Activated CD8-positive, alpha-beta memory T cell treated with anti-CD3 and anti-CD28 coated beads, Interleukin-2, amount 10 ng/mL, durations not matched to agents 7 days and 5 days (primary cell): ENCODE data around the gene GALNT12. TPM values are rescaled to one million over a fixed set of nuclear protein-coding genes. Genes with fewer than 3 reads are reported as not detected.

Experiments used
- ATAC-seq: fragments of 150-1000 bp; cut with Tn5 transposase; one replicate; pipeline ENCODE4 v1.10.0; 2021; ENCODE audit warnings: moderate library complexity
- CTCF ChIA-PET: fragments of 350-600 bp; sonication (Branson Sonifier 250); formaldehyde crosslinking; loops from one replicate; lab custom pipeline; 2021; ENCODE audit warnings: antibody characterized with exemption; lab: Charles Lee
- DNase-seq: peaks from one replicate; pipeline ENCODE4 v3.0.0-alpha.2; 2020
- H3K27ac Mint-ChIP-seq: one replicate; pipeline ENCODE4 v1.8.0; 2021; ENCODE audit warnings: mild to moderate bottlenecking, mixed read lengths
- H3K27me3 Mint-ChIP-seq: one replicate; pipeline ENCODE4 v1.8.0; 2021; ENCODE audit warnings: mixed read lengths
- H3K36me3 Mint-ChIP-seq: one replicate; pipeline ENCODE4 v1.8.0; 2021; ENCODE audit warnings: mild to moderate bottlenecking, mixed read lengths
- H3K4me1 Mint-ChIP-seq: one replicate; pipeline ENCODE4 v1.8.0; 2021; ENCODE audit warnings: mixed read lengths
- H3K4me3 Mint-ChIP-seq: one replicate; pipeline ENCODE4 v1.8.0; 2021; ENCODE audit warnings: mild to moderate bottlenecking, moderate library complexity, mixed read lengths
- H3K9me3 Mint-ChIP-seq: one replicate; pipeline ENCODE4 v1.8.0; 2022; ENCODE audit warnings: low read depth, mixed read lengths
- total RNA-seq, 2 experiments: library from RNA; stranded (reverse); gene quantifications; one replicate each; pipeline ENCODE4 v1.2.3, GENCODE V29; 2021

GALNT12 gene
- total RNA-seq, 2 experiments from 2014 or later: 3.5 to 9.9 TPM

- Mint-ChIP-seq H3K27me3 (no peaks in the 10 kb centered on the region), H3K4me1 (peaks cover 8% of the 10 kb centered on the region), H3K36me3 (no peaks in the 10 kb centered on the region), H3K4me3 (no peak overlapping the region), H3K9me3 (no peaks in the 10 kb centered on the region), H3K27ac (no peak overlapping the region)
- ATAC-seq (no peak), DNase-seq (peak; percentile 14)
- CTCF ChIA-PET: no interaction called here
Observed at GRCh38 chr9:98786750-98787510, 20.5 kb upstream of the GALNT12 start.

DNA sequence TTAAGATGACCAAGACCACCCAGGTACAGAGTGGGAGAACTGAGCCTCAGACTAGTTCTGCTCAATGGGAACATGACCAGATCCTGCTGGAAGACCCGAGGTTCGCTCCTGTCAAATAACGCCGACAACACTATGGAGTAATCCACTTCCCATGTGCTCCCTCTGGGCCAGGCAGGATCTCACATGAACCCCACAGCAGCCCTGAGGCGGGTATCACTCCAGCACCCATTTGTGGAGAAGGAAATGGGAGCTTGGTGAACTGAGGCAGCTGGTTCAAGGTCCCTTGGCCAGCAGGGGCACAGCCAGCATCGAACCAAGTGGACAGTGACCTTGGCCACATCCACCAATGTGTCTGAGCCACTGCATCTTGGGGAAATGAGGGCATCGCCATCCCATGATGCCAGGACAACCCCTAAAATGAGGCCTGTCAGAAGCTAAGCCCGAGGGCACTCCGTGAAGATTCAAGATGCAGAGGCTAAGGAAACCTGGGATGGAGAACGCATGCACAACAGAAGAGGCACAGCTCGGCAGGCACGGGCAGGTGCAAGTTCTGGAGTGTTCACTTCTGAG, 19.6 kb upstream of the GALNT12 start:
- Mint-ChIP-seq H3K4me1 (peaks cover 9% of the 10 kb centered on the region), H3K4me3 (no peak overlapping the region), H3K27ac (no peak overlapping the region), H3K27me3 (no peaks in the 10 kb centered on the region), H3K36me3 (no peaks in the 10 kb centered on the region), H3K9me3 (no peaks in the 10 kb centered on the region)
- DNase-seq (peak; percentile 31), ATAC-seq (no peak)
- CTCF ChIA-PET: interaction anchor here (1.3 to 1.5 kb wide), 3 partner anchors 9 to 13 kb away, joined by 3 to 4 read pairs (median 3); no protein-coding TSS in a partner anchor

GRCh38 chr9:98789483-98790133, 17.9 kb upstream of the GALNT12 start:
- CTCF ChIA-PET: interaction anchor here (1.5 to 2.1 kb wide), 2 partner anchors 11 to 14 kb away, joined by 3 to 10 read pairs; no protein-coding TSS in a partner anchor
- no peaks in the 10 kb centered on the region for H3K36me3 Mint-ChIP-seq
- DNase-seq: no peak

GRCh38 chr9:98790134-98790841, 17.2 kb upstream of the GALNT12 start:
- no peaks in the 10 kb centered on the region for H3K9me3 Mint-ChIP-seq

More at GRCh38 chr9:98789483-98790133, 17.9 kb upstream of the GALNT12 start:
- H3K27ac Mint-ChIP-seq: no peak overlapping the region
- no peaks in the 10 kb centered on the region for H3K9me3 Mint-ChIP-seq
- no peak overlapping the region for H3K4me3 Mint-ChIP-seq
- H3K27me3 Mint-ChIP-seq: no peaks in the 10 kb centered on the region
- ATAC-seq: no peak
- H3K4me1 Mint-ChIP-seq: peaks cover 9% of the 10 kb centered on the region

GRCh38 chr9:98790842-98791607, 16.4 kb upstream of the GALNT12 start:
- Mint-ChIP-seq H3K36me3 (no peaks in the 10 kb centered on the region), H3K9me3 (no peaks in the 10 kb centered on the region), H3K27ac (no peak overlapping the region), H3K4me1 (peaks cover 16% of the 10 kb centered on the region), H3K27me3 (peaks cover 6% of the 10 kb centered on the region), H3K4me3 (no peak overlapping the region)
- CTCF ChIA-PET: interaction anchor here (0.7 to 3.5 kb wide), 7 partner anchors 9 to 733 kb away, joined by 3 to 17 read pairs (median 4); partner anchors contain the start of gene GALNT12
- DNase-seq (peak; percentile 76), ATAC-seq (peak; percentile 72)

More at GRCh38 chr9:98790134-98790841, 17.2 kb upstream of the GALNT12 start:
- Mint-ChIP-seq H3K4me3 (no peak overlapping the region), H3K27ac (no peak overlapping the region), H3K36me3 (no peaks in the 10 kb centered on the region), H3K27me3 (peaks cover 1% of the 10 kb centered on the region), H3K4me1 (peaks cover 11% of the 10 kb centered on the region)
- CTCF ChIA-PET: interaction anchor here (0.7 to 3.5 kb wide), 3 partner anchors 15 to 475 kb away, joined by 3 to 17 read pairs (median 10); no protein-coding TSS in a partner anchor
- no peak for ATAC-seq
- no peak for DNase-seq

GRCh38 chr9:98791608-98792490, 15.6 kb upstream of the GALNT12 start:
- Mint-ChIP-seq H3K4me3 (no peak overlapping the region), H3K9me3 (no peaks in the 10 kb centered on the region), H3K36me3 (no peaks in the 10 kb centered on the region), H3K4me1 (peaks cover 17% of the 10 kb centered on the region), H3K27me3 (peaks cover 6% of the 10 kb centered on the region), H3K27ac (no peak overlapping the region)
- no peak for ATAC-seq
- CTCF ChIA-PET: interaction anchor here (1.0 to 3.5 kb wide), 6 partner anchors 8 to 734 kb away, joined by 3 to 17 read pairs (median 6); partner anchors contain the start of gene GALNT12
- peak; percentile 37 for DNase-seq

- peak; percentile 33 for DNase-seq
- CTCF ChIA-PET: interaction anchor here (1.8 to 3.5 kb wide), 4 partner anchors 14 to 477 kb away, joined by 5 to 17 read pairs (median 10); partner anchors contain the start of gene GALNT12
- no peaks in the 10 kb centered on the region for H3K9me3 Mint-ChIP-seq
- peaks cover 20% of the 10 kb centered on the region for H3K4me1 Mint-ChIP-seq
- ATAC-seq: no peak
- no peak overlapping the region for H3K4me3 Mint-ChIP-seq
- H3K36me3 Mint-ChIP-seq: peaks cover 4% of the 10 kb centered on the region
- peaks cover 9% of the 10 kb centered on the region for H3K27me3 Mint-ChIP-seq
- no peak overlapping the region for H3K27ac Mint-ChIP-seq
Observed at GRCh38 chr9:98793031-98793430, 14.4 kb upstream of the GALNT12 start.

GRCh38 chr9:98794802-98795201, 12.7 kb upstream of the GALNT12 start:
- H3K27me3 Mint-ChIP-seq: peaks cover 13% of the 10 kb centered on the region
- H3K4me1 Mint-ChIP-seq: peaks cover 20% of the 10 kb centered on the region
- no peak overlapping the region for H3K4me3 Mint-ChIP-seq
- ATAC-seq (no peak), DNase-seq (peak; percentile 37)
- peaks cover 5% of the 10 kb centered on the region for H3K9me3 Mint-ChIP-seq
- H3K36me3 Mint-ChIP-seq: peaks cover 10% of the 10 kb centered on the region
- CTCF ChIA-PET: interaction anchor here (1.0 to 4.2 kb wide), 2 partner anchors 13 to 53 kb away, joined by 3 to 33 read pairs; partner anchors contain the start of gene GALNT12
- H3K27ac Mint-ChIP-seq: no peak overlapping the region

- peak overlapping the region; percentile 43 for H3K4me3 Mint-ChIP-seq
- peaks cover 20% of the 10 kb centered on the region for H3K4me1 Mint-ChIP-seq
- peaks cover 10% of the 10 kb centered on the region for H3K36me3 Mint-ChIP-seq
- no peak overlapping the region for H3K27ac Mint-ChIP-seq
- CTCF ChIA-PET: interaction anchor here (4.2 kb wide), 1 partner anchor 12 kb away, joined by 33 read pairs; the partner anchor contains the start of gene GALNT12
- peak; percentile 21 for DNase-seq
- peaks cover 13% of the 10 kb centered on the region for H3K27me3 Mint-ChIP-seq
- H3K9me3 Mint-ChIP-seq: peaks cover 5% of the 10 kb centered on the region
- no peak for ATAC-seq
Observed at GRCh38 chr9:98795295-98795955, 12.0 kb upstream of the GALNT12 start.

GRCh38 chr9:98795970-98796363, 11.5 kb upstream of the GALNT12 start:
- Mint-ChIP-seq H3K36me3 (peaks cover 10% of the 10 kb centered on the region), H3K4me3 (peak overlapping the region; percentile 43), H3K27ac (no peak overlapping the region), H3K9me3 (peaks cover 5% of the 10 kb centered on the region), H3K4me1 (peaks cover 17% of the 10 kb centered on the region), H3K27me3 (peaks cover 13% of the 10 kb centered on the region)
- no peak for DNase-seq
- CTCF ChIA-PET: interaction anchor here (4.2 kb wide), 1 partner anchor 11 kb away, joined by 33 read pairs; the partner anchor contains the start of gene GALNT12
- peak; percentile 32 for ATAC-seq
